Osteocyte (in vitro differentiated cells): Measurements from ENCODE around the gene CIRBP. TPM values are rescaled to one million over a fixed set of nuclear protein-coding genes. Genes with fewer than 3 reads are reported as not detected.
A peak's percentile ranks its signal among the peaks of the same experiment; 100 is the strongest.

Experiments used
- DNase-seq: peaks from one replicate; pipeline ENCODE4 v3.0.0; 2021; ENCODE audit warnings: mixed read lengths; ENCODE audit not compliant: unreplicated experiment; ENCODE audit errors: extremely low spot score
- H3K27ac Mint-ChIP-seq: one replicate; pipeline ENCODE4 v1.8.0; 2021; ENCODE audit warnings: mild to moderate bottlenecking, mixed read lengths; ENCODE audit not compliant: unreplicated experiment
- H3K27me3 Mint-ChIP-seq: one replicate; pipeline ENCODE4 v1.8.0; 2021; ENCODE audit warnings: mixed read lengths; ENCODE audit not compliant: unreplicated experiment
- H3K36me3 Mint-ChIP-seq: one replicate; pipeline ENCODE4 v1.8.0; 2021; ENCODE audit warnings: mixed read lengths; ENCODE audit not compliant: unreplicated experiment
- H3K4me1 Mint-ChIP-seq: one replicate; pipeline ENCODE4 v1.8.0; 2021; ENCODE audit warnings: mixed read lengths; ENCODE audit not compliant: unreplicated experiment
- H3K4me3 Mint-ChIP-seq: one replicate; pipeline ENCODE4 v1.8.0; 2021; ENCODE audit warnings: mild to moderate bottlenecking, moderate library complexity, mixed read lengths; ENCODE audit not compliant: unreplicated experiment
- H3K9me3 Mint-ChIP-seq: one replicate; pipeline ENCODE4 v1.8.0; 2021; ENCODE audit warnings: mixed read lengths; ENCODE audit not compliant: unreplicated experiment
- CTCF ChIP-seq: fragments of 200-600 bp; sonication (generic); IDR thresholded peaks from 2 replicates; pipeline ENCODE4 v1.5.0; 2021; ENCODE audit warnings: antibody characterized with exemption, mild to moderate bottlenecking, moderate library complexity
- total RNA-seq: library from RNA; stranded (reverse); gene quantifications from 2 replicates; pipeline ENCODE4 v1.2.1, GENCODE V29; 2021

CIRBP gene
- total RNA-seq, 1 donor from 2014 or later, result 408 TPM

DNA sequence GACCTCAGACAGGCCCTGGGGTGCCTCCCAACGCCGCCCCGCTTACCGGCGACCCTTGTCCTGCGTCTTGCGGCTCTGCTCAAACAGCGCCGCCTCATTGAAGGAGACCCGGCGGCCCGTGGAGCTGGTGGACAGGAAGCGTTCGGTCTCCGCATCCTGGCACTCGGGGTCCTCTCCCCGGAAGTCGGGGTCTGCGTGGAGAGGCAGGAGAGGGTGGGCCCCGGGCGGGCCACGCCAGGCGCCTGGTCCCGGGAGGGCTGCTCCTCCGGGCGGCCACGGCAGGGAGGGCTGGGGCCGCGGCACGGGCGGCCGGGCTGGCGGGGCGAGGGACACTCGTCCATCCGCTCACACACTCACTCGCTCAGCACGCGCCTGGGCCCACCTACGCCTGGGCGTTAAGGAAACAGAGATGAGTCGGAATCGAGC, 34.2 kb upstream of the CIRBP start:
- Mint-ChIP-seq H3K9me3 (no peaks in the 10 kb centered on the region), H3K4me1 (peaks cover 11% of the 10 kb centered on the region), H3K27ac (no peak overlapping the region), H3K4me3 (no peak overlapping the region), H3K36me3 (no peaks in the 10 kb centered on the region), H3K27me3 (no peaks in the 10 kb centered on the region)
- TF ChIP-seq CTCF, result no peak
- DNase-seq, result no peak

DNA sequence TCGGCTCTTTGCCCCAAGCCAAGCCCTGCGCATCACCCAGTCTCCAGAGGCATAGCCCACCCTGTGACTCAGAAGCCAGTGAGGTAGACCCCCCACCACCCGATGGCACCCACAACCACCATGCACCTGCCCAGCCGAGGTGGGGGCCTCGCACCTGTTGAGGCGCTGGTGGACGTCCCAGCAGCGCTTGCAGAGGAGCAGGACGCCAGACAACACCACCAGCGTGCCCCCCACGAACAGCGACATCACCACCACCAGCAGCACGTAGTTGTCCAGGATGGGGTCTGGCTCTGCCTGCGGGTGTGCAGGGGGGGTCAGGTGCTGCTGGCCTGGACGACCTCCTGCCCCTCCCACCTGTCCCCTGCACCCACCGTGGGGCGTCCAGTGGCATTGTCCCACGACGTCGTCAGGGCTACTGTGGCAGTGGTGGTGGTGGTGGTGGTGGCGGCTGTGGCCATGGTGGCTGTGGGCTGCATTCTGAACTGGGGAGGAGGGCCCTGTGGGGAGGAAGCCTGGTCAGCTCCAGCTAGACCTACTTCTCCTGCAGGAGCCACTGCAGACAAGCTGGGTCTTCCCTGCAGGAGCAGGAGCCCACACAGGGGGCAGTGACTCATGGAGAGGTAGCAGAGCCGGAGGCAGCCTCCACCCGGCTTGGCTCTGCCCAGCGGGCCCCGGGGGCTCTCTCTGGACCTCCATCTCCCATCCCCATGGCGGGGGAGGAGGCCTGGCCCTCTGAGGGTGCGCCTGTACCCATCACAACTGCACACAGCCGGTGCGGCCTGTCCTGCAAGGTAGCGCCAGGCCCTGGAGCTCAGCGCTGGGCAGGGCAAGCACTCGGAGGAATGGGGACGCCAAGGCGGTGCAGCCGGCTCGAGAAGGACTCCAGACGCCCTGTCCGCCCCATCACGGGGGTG, 33.2 kb upstream of the CIRBP start:
- Mint-ChIP-seq H3K27me3 (no peaks in the 10 kb centered on the region), H3K4me1 (peaks cover 14% of the 10 kb centered on the region), H3K36me3 (no peaks in the 10 kb centered on the region), H3K4me3 (peak overlapping the region; percentile 52), H3K27ac (no peak overlapping the region), H3K9me3 (no peaks in the 10 kb centered on the region)
- no peak for DNase-seq
- no peak for TF ChIP-seq CTCF

- Mint-ChIP-seq H3K36me3 (no peaks in the 10 kb centered on the region), H3K9me3 (no peaks in the 10 kb centered on the region), H3K27ac (no peak overlapping the region), H3K4me1 (peaks cover 20% of the 10 kb centered on the region), H3K4me3 (peak overlapping the region; percentile 52), H3K27me3 (no peaks in the 10 kb centered on the region)
- TF ChIP-seq CTCF, result no peak
- no peak for DNase-seq
Observed at GRCh38 chr19:1236576-1236975, 32.6 kb upstream of the CIRBP start.

GRCh38 chr19:1237027-1237659, 32.0 kb upstream of the CIRBP start:
- DNase-seq, result no peak
- Mint-ChIP-seq H3K27me3 (no peaks in the 10 kb centered on the region), H3K4me3 (peak overlapping the region; percentile 63), H3K9me3 (no peaks in the 10 kb centered on the region), H3K36me3 (no peaks in the 10 kb centered on the region), H3K27ac (no peak overlapping the region), H3K4me1 (peaks cover 20% of the 10 kb centered on the region)
- no peak for TF ChIP-seq CTCF

- Mint-ChIP-seq H3K9me3 (no peaks in the 10 kb centered on the region), H3K27me3 (no peaks in the 10 kb centered on the region), H3K27ac (peak within 1 kb of the TSS; percentile 63), H3K4me1 (peaks cover 27% of the 10 kb centered on the region), H3K4me3 (peak within 1 kb of the TSS; percentile 72), H3K36me3 (no peaks in the 10 kb centered on the region)
- DNase-seq, result no peak
- no peak for TF ChIP-seq CTCF
Observed at GRCh38 chr19:1237754-1238368, 31.3 kb upstream of the CIRBP start, which contains the start of gene CBARP. TSS of gene CBARP (minus strand) at chr19:1238005. CDS start at chr19:1236100, 1,905 bp downstream.
